GM23248 (cell line): ENCODE data around the gene BMERB1. TPM values are rescaled to one million over a fixed set of nuclear protein-coding genes. Genes with fewer than 3 reads are reported as not detected.
A peak's percentile ranks its signal among the peaks of the same experiment; 100 is the strongest.

Source experiments
- DNase-seq: peaks from one replicate; pipeline ENCODE4 v3.0.0-alpha.2; 2015
- H2AFZ ChIP-seq: fragments of 200-600 bp; sonication (generic); 2 replicates; pipeline ENCODE4 v1.6.1; 2016; ENCODE audit warnings: antibody characterized with exemption
- H3F3A ChIP-seq: fragments of 200-600 bp; sonication (generic); 2 replicates; pipeline ENCODE4 v1.6.1; 2016; ENCODE audit warnings: mild to moderate bottlenecking, antibody characterized with exemption, mixed run types; ENCODE audit not compliant: insufficient read depth
- H3K27ac ChIP-seq: fragments of 200-600 bp; sonication (generic); 2 replicates; pipeline ENCODE4 v1.5.1; 2016; ENCODE audit warnings: mild to moderate bottlenecking
- H3K27me3 ChIP-seq: fragments of 200-600 bp; sonication (generic); replicated peaks from 2 replicates; pipeline ENCODE4 v1.6.1; 2016; ENCODE audit warnings: mild to moderate bottlenecking; ENCODE audit not compliant: insufficient read depth
- H3K36me3 ChIP-seq: fragments of 200-600 bp; sonication (generic); 2 replicates; pipeline ENCODE4 v1.6.1; 2016; ENCODE audit warnings: low read depth, mild to moderate bottlenecking
- H3K4me1 ChIP-seq: fragments of 200-600 bp; sonication (generic); 2 replicates; pipeline ENCODE4 v1.6.1; 2016; ENCODE audit warnings: mild to moderate bottlenecking; ENCODE audit not compliant: insufficient read depth
- H3K4me2 ChIP-seq: fragments of 200-600 bp; sonication (generic); one replicate; pipeline ENCODE4 v1.6.1; 2016; ENCODE audit warnings: mild to moderate bottlenecking; ENCODE audit not compliant: unreplicated experiment
- H3K4me3 ChIP-seq: fragments of 200-600 bp; sonication (generic); 2 replicates; pipeline ENCODE4 v1.5.1; 2016; ENCODE audit warnings: mild to moderate bottlenecking
- H3K79me2 ChIP-seq: fragments of 200-600 bp; sonication (generic); 2 replicates; pipeline ENCODE4 v1.6.1; 2016; ENCODE audit warnings: mild to moderate bottlenecking; ENCODE audit not compliant: insufficient read depth
- H3K9ac ChIP-seq: fragments of 200-600 bp; sonication (generic); 2 replicates; pipeline ENCODE4 v1.6.1; 2016; ENCODE audit warnings: mild to moderate bottlenecking
- H3K9me2 ChIP-seq: fragments of 200-600 bp; sonication (generic); 2 replicates; pipeline ENCODE4 v1.6.1; 2016; ENCODE audit warnings: mixed run types, mild to moderate bottlenecking, moderate library complexity; ENCODE audit not compliant: insufficient read depth
- H3K9me3 ChIP-seq: fragments of 200-600 bp; sonication (generic); one replicate; pipeline ENCODE4 v1.6.1; 2017; ENCODE audit warnings: low read depth
- H4K20me1 ChIP-seq: fragments of 200-600 bp; sonication (generic); 2 replicates; pipeline ENCODE4 v1.6.0; 2016; ENCODE audit not compliant: insufficient read depth
- EZH2 ChIP-seq: fragments of 200-600 bp; sonication (generic); IDR thresholded peaks from 2 replicates; pipeline ENCODE4 v1.6.1; 2018; ENCODE audit warnings: antibody characterized with exemption, mild to moderate bottlenecking; ENCODE audit not compliant: insufficient read depth, poor library complexity, severe bottlenecking
- EZH2phosphoT487 ChIP-seq: fragments of 200-600 bp; sonication (generic); IDR thresholded peaks from 2 replicates; pipeline ENCODE4 v1.6.1; 2018; ENCODE audit warnings: antibody characterized with exemption, moderate library complexity, mild to moderate bottlenecking, low read depth; ENCODE audit not compliant: insufficient read depth
- WGBS, 2 experiments: methylation state at CpG; one replicate each; pipeline ENCODE4 v1.1.6; 2015 to 2017; ENCODE audit warnings: low lambda C conversion rate in 2 of 2, low coverage in 1 of 2; ENCODE audit errors: missing lambda C conversion rate in 2 of 2; 5-methylcytosine and 5-hydroxymethylcytosine counted together
- in situ Hi-C: fragments of 300-500 bp; cut with MboI; formaldehyde crosslinking; loops from 2 replicates; pipeline ENCODE4 v1.15.0; 2020
- polyA plus RNA-seq: library from polyadenylated mRNA; unstranded; fragments of >200 nt; fragmentation: Nextera tagmentation; extraction: Ambion mirVana; gene quantifications from 2 replicates; pipeline ENCODE4 v1.2.1, GENCODE V29; 2016
- total RNA-seq: library from RNA; depleted of rRNA; stranded (reverse); fragments of >200 nt; shearing (Covaris generic); gene quantifications from 2 replicates; pipeline ENCODE4 v1.2.3, GENCODE V29; 2014

The BMERB1 gene
- total and polyA plus RNA-seq, 2 experiments from 2014 or later, result 55.2 to 94.1 TPM

- H3K36me3 ChIP-seq, result peaks cover 38% of the 10 kb centered on the region
- DNase-seq, result no peak
- H2AFZ ChIP-seq, result no peak overlapping the region
- no peak overlapping the region for H3K9ac ChIP-seq
- no peaks in the 10 kb centered on the region for H3K9me2 ChIP-seq
- H3K27me3 ChIP-seq, result no peaks in the 10 kb centered on the region
- H3F3A ChIP-seq, result peaks cover 13% of the 10 kb centered on the region; the same call in 1 of the 2 replicates
- no peaks in the 10 kb centered on the region for H3K9me3 ChIP-seq
- TF ChIP-seq EZH2, result no peak
- no peaks in the 10 kb centered on the region for H3K79me2 ChIP-seq
- H3K4me1 ChIP-seq, result peaks cover 19% of the 10 kb centered on the region
- H3K4me3 ChIP-seq, result no peak overlapping the region
- in situ Hi-C loops, result no loop called here
- no peaks in the 10 kb centered on the region for H4K20me1 ChIP-seq
- H3K27ac ChIP-seq, result no peak overlapping the region
- 96% methylated on average over 6 of the region's 6 CpGs for WGBS, 2 experiments
- H3K4me2 ChIP-seq, result no peak overlapping the region
Measured at GRCh38 chr16:15609286-15609649, 174.9 kb downstream of the BMERB1 start.

DNA sequence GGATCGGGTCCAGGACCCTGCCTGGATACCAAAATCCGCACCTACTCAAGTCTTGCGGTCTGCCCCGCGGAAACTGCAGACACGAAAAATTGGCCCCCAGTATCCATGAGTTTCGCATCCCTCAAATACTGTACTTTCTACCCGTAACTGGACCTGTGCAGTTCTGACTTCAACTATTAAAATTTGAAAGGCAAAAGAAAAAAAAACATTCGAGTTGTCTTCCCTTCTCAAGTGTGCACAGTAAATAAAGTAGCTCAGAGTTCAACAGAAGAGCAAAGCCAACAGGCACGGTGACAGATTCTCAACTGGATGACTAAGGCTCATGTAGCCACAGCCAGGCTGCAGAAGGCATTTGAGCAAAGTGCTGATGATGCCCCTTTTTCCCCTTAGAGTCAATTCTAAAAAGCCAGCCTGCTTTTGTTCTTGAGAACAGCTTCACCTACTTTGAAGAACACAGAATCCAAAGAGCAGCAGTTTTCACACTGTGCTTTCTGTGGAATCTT is 176.0 kb downstream of the BMERB1 start:
- Histone ChIP-seq H2AFZ (no peak overlapping the region), H3K27ac (0 out of 2 replicates have a peak overlapping the region, but pooled peaks have one; percentile 1), H3K79me2 (no peaks in the 10 kb centered on the region), H3K4me2 (no peak overlapping the region), H4K20me1 (no peaks in the 10 kb centered on the region), H3K9me2 (no peaks in the 10 kb centered on the region), H3K36me3 (peaks cover 38% of the 10 kb centered on the region), H3K9me3 (no peaks in the 10 kb centered on the region), H3F3A (peaks cover 13% of the 10 kb centered on the region; the same call in 1 of the 2 replicates), H3K9ac (no peak overlapping the region), H3K4me3 (no peak overlapping the region), H3K4me1 (peaks cover 9% of the 10 kb centered on the region), H3K27me3 (no peaks in the 10 kb centered on the region)
- TF ChIP-seq EZH2phosphoT487, result no peak
- no peak for TF ChIP-seq EZH2
- in situ Hi-C loops, result no loop called here
- 80 to 81% methylated on average over 10 of the region's 10 CpGs for WGBS, 2 experiments
- DNase-seq, result peak; percentile 75

DNA sequence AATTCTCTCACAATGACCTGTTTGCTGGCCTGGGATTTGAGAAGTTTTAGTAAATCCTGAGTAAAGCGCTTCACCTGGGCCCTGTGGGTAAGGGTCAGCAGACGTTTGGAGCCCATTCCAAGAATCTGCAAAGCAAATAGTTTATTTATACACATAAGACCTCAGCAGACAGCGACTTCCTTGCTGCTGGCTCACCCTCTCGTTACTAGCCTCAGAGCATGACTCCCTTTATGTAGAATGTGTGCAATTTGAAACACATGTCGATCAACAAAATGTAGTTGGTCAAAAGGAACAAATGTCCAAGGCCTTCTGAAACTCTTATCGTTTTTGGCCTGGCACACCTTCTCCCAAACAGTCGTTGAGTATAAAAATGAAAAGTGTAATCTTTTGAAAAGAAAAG is 177.2 kb downstream of the BMERB1 start:
- no peaks in the 10 kb centered on the region for H4K20me1 ChIP-seq
- in situ Hi-C loops, result no loop called here
- no peak overlapping the region for H3K9ac ChIP-seq
- no peak for DNase-seq
- H3K27me3 ChIP-seq, result no peaks in the 10 kb centered on the region
- H2AFZ ChIP-seq, result no peak overlapping the region
- no peak for TF ChIP-seq EZH2phosphoT487
- no peak for TF ChIP-seq EZH2
- H3K27ac ChIP-seq, result no peak overlapping the region
- no peaks in the 10 kb centered on the region for H3K9me2 ChIP-seq
- peaks cover 38% of the 10 kb centered on the region for H3K36me3 ChIP-seq
- H3K79me2 ChIP-seq, result no peaks in the 10 kb centered on the region
- no peak overlapping the region for H3K4me3 ChIP-seq
- peaks cover 9% of the 10 kb centered on the region for H3K4me1 ChIP-seq
- 89 to 92% methylated on average over 7 of the region's 7 CpGs for WGBS, 2 experiments
- no peak overlapping the region for H3K4me2 ChIP-seq
- H3K9me3 ChIP-seq, result no peaks in the 10 kb centered on the region
- H3F3A ChIP-seq, result peaks cover 18% of the 10 kb centered on the region; the same call in 1 of the 2 replicates

GRCh38 chr16:15613676-15614075 is 179.3 kb downstream of the BMERB1 start:
- no peak for DNase-seq
- WGBS, 2 experiments, result 95 to 98% methylated on average over 4 of the region's 4 CpGs

GRCh38 chr16:15616012-15616411 is 181.6 kb downstream of the BMERB1 start:
- no peak for TF ChIP-seq EZH2phosphoT487
- TF ChIP-seq EZH2, result no peak
- H3K36me3 ChIP-seq, result peaks cover 24% of the 10 kb centered on the region
- no peak overlapping the region for H3K27ac ChIP-seq
- no peaks in the 10 kb centered on the region for H3K9me3 ChIP-seq
- H2AFZ ChIP-seq, result no peak overlapping the region
- H3F3A ChIP-seq, result peaks cover 35% of the 10 kb centered on the region; the same call in 1 of the 2 replicates
- in situ Hi-C loops, result no loop called here
- DNase-seq, result no peak
- peaks cover 18% of the 10 kb centered on the region for H3K4me1 ChIP-seq
- H3K4me3 ChIP-seq, result no peak overlapping the region
- no peak overlapping the region for H3K4me2 ChIP-seq
- no peaks in the 10 kb centered on the region for H4K20me1 ChIP-seq
- H3K79me2 ChIP-seq, result no peaks in the 10 kb centered on the region
- H3K27me3 ChIP-seq, result no peaks in the 10 kb centered on the region
- 98% methylated on average over 4 of the region's 4 CpGs for WGBS, 2 experiments
- no peaks in the 10 kb centered on the region for H3K9me2 ChIP-seq
- no peak overlapping the region for H3K9ac ChIP-seq

More at GRCh38 chr16:15613676-15614075, 179.3 kb downstream of the BMERB1 start:
- H3K9ac ChIP-seq, result no peak overlapping the region
- H3K79me2 ChIP-seq, result no peaks in the 10 kb centered on the region
- no peak overlapping the region for H2AFZ ChIP-seq
- H3K4me3 ChIP-seq, result no peak overlapping the region
- no peak overlapping the region for H3K4me2 ChIP-seq
- peaks cover 25% of the 10 kb centered on the region for H3K36me3 ChIP-seq
- H3K27me3 ChIP-seq, result no peaks in the 10 kb centered on the region
- peaks cover 24% of the 10 kb centered on the region; the same call in 1 of the 2 replicates for H3F3A ChIP-seq
- no peaks in the 10 kb centered on the region for H3K9me3 ChIP-seq
- H3K9me2 ChIP-seq, result no peaks in the 10 kb centered on the region
- peaks cover 11% of the 10 kb centered on the region for H3K4me1 ChIP-seq
- in situ Hi-C loops, result no loop called here
- H3K27ac ChIP-seq, result no peak overlapping the region
- TF ChIP-seq EZH2, result no peak
- no peak for TF ChIP-seq EZH2phosphoT487
- H4K20me1 ChIP-seq, result no peaks in the 10 kb centered on the region
